Endothelial cell of umbilical vein (primary cell): ENCODE measurements around the gene APIP. TPM values are rescaled to one million over a fixed set of nuclear protein-coding genes. Genes with fewer than 3 reads are reported as not detected.

Experiments used
- BruUV-seq: library from RNA; stranded (reverse); fragments of 400-500 nt; replicated peaks from 2 replicates; lab custom pipeline; 2021; lab: Mats Ljungman, UMichigan
- CTCF ChIA-PET: fragments of 300-600, 350-600 bp; sonication (Branson Sonifier 250); formaldehyde crosslinking; loops from one replicate; lab custom pipeline; 2021; ENCODE audit warnings: antibody characterized with exemption, inconsistent platforms; lab: Charles Lee
- POLR2A ChIA-PET: fragments of 300-600, 350-600 bp; sonication (Branson Sonifier 250); formaldehyde crosslinking; loops from one replicate; lab custom pipeline; 2021; ENCODE audit warnings: antibody characterized with exemption, inconsistent platforms; lab: Charles Lee
- DNase-seq: peaks from one replicate; pipeline ENCODE4 v3.0.0-alpha.2; 2011; ENCODE audit warnings: low read depth, low spot score
- FAIRE-seq: peaks from 2 replicates; lab custom pipeline; 2011; peaks lifted over from hg19 to GRCh38; lab: Jason Lieb, UNC
- H2AFZ ChIP-seq: 2 replicates; pipeline ENCODE4 v1.6.0; 2012; ENCODE audit warnings: low read depth, low read length, control low read depth, inconsistent platforms
- H3K27ac ChIP-seq: 2 replicates; pipeline ENCODE4 v1.5.1; 2011; ENCODE audit warnings: low read depth, mild to moderate bottlenecking, control low read depth, low read length, moderate library complexity; ENCODE audit not compliant: insufficient read depth
- H3K27me3 ChIP-seq, 2 experiments: 2 replicates each; pipeline versions ENCODE4 v1.6.0 to v1.6.1; 2011; ENCODE audit warnings: low read length in 2 of 2, mixed read lengths in 1 of 2; ENCODE audit not compliant: control insufficient read depth in 2 of 2, insufficient read depth in 2 of 2
- H3K36me3 ChIP-seq, 2 experiments: 2 replicates in 1 of 2; 3 replicates in 1 of 2; pipeline ENCODE4 v1.5.1; 2011; ENCODE audit warnings: low read length in 2 of 2, mild to moderate bottlenecking in 1 of 2, moderate library complexity in 1 of 2; ENCODE audit not compliant: control insufficient read depth in 2 of 2, insufficient read depth in 2 of 2; ENCODE audit errors: extremely low read depth in 1 of 2
- H3K4me1 ChIP-seq: 3 replicates; pipeline ENCODE4 v1.5.1; 2011; ENCODE audit warnings: mild to moderate bottlenecking, low read length; ENCODE audit not compliant: control insufficient read depth, insufficient read depth; ENCODE audit errors: extremely low read depth
- H3K4me2 ChIP-seq: 2 replicates; pipeline ENCODE4 v1.6.1; 2011; ENCODE audit warnings: low read length, control low read depth, mixed read lengths; ENCODE audit not compliant: insufficient read depth
- H3K4me3 ChIP-seq, 3 experiments: fragments of 200-600 bp in 1 of 3; sonication (generic), shearing (Covaris generic) in 1 of 3; replicated peaks in 1 of 3; 2 replicates each; pipeline ENCODE4 v1.5.1; 2011 to 2016; ENCODE audit warnings: control low read depth in 3 of 3, low read length in 3 of 3, mild to moderate bottlenecking in 2 of 3, inconsistent platforms in 1 of 3, low read depth in 1 of 3, moderate library complexity in 1 of 3; ENCODE audit not compliant: insufficient read depth in 1 of 3
- H3K79me2 ChIP-seq: 2 replicates; pipeline ENCODE4 v1.6.0; 2012; ENCODE audit warnings: low read length, inconsistent platforms; ENCODE audit not compliant: control insufficient read depth, insufficient read depth
- H3K9ac ChIP-seq: replicated peaks from 2 replicates; pipeline ENCODE3; 2011; ENCODE audit warnings: low read length, control low read depth; ENCODE audit not compliant: insufficient read depth; ENCODE audit errors: extremely low read depth
- H3K9me1 ChIP-seq: replicated peaks from 3 replicates; pipeline ENCODE4 v1.6.0; 2011; ENCODE audit warnings: mild to moderate bottlenecking, low read length; ENCODE audit not compliant: control insufficient read depth, insufficient read depth; ENCODE audit errors: extremely low read depth
- H3K9me3 ChIP-seq: replicated peaks from 2 replicates; pipeline ENCODE4 v1.5.1; 2012; ENCODE audit warnings: low read length, inconsistent platforms; ENCODE audit not compliant: control insufficient read depth, insufficient read depth
- H4K20me1 ChIP-seq: replicated peaks from 2 replicates; pipeline ENCODE3; 2011; ENCODE audit warnings: mild to moderate bottlenecking, low read length; ENCODE audit not compliant: control insufficient read depth, insufficient read depth; ENCODE audit errors: extremely low read depth
- CTCF ChIP-seq, 2 donors: IDR thresholded peaks; 1 replicate in 1 of 2; 2 replicates in 1 of 2; pipeline ENCODE4 v1.5.1; 2011; ENCODE audit warnings: low read length in 2 of 2, mild to moderate bottlenecking in 2 of 2, moderate library complexity in 2 of 2, control low read depth in 1 of 2, inconsistent platforms in 1 of 2, low read depth in 1 of 2; ENCODE audit not compliant: insufficient read depth in 1 of 2; ENCODE audit errors: extremely low read depth in 1 of 2
- EZH2 ChIP-seq: IDR thresholded peaks from 2 replicates; pipeline ENCODE4 v1.6.1; 2012; ENCODE audit warnings: borderline replicate concordance, low read depth, mild to moderate bottlenecking, moderate library complexity, low read length, inconsistent platforms; ENCODE audit not compliant: severe bottlenecking
- FOS ChIP-seq: IDR thresholded peaks from 2 replicates; pipeline ENCODE4 v1.6.1; 2011; ENCODE audit warnings: mild to moderate bottlenecking, low read length, moderate library complexity, borderline replicate concordance; ENCODE audit not compliant: insufficient read depth
- GATA2 ChIP-seq: IDR thresholded peaks from 2 replicates; pipeline ENCODE4 v1.7.0; 2011; ENCODE audit warnings: low read depth, mild to moderate bottlenecking, moderate library complexity, mixed read lengths, low read length; ENCODE audit not compliant: insufficient read length, insufficient read depth
- JUN ChIP-seq: IDR thresholded peaks from 2 replicates; pipeline ENCODE4 v1.6.1; 2011; ENCODE audit warnings: borderline replicate concordance, low read depth; ENCODE audit not compliant: insufficient read length, insufficient read depth
- MAX ChIP-seq: IDR thresholded peaks from 2 replicates; pipeline ENCODE4 v1.6.1; 2011; ENCODE audit not compliant: insufficient read depth, insufficient read length
- MYC ChIP-seq: IDR thresholded peaks from one replicate; pipeline ENCODE4 v1.6.1; 2011; ENCODE audit warnings: mild to moderate bottlenecking, low read depth, low read length
- POLR2A ChIP-seq: IDR thresholded peaks from 2 replicates; pipeline ENCODE4 v1.6.1; 2012; ENCODE audit warnings: low read depth, mild to moderate bottlenecking, control low read depth, low read length
- POLR2AphosphoS5 ChIP-seq: IDR thresholded peaks from 2 replicates; pipeline ENCODE4 v1.6.1; 2012; ENCODE audit warnings: low read depth, mild to moderate bottlenecking, control low read depth, low read length, moderate library complexity; ENCODE audit not compliant: insufficient read depth
- dilution Hi-C: fragments of 300-500 bp; cut with MboI; formaldehyde crosslinking; loops from one replicate; pipeline ENCODE4 v1.15.0; 2019; ENCODE audit warnings: low sequenced_read_pairs; ENCODE audit not compliant: extremely low pct_ligation_motif_present
- intact Hi-C: fragments of 100-400 bp; cut with micrococcal nuclease; formaldehyde crosslinking; loops from one replicate; pipeline ENCODE4 v1.10.0; 2022
- polyA plus RNA-seq, 4 experiments: library from polyadenylated mRNA; depleted of rRNA in 3 of 4; stranded (reverse) in 3 of 4; unstranded in 1 of 4; fragments of >200 nt; gene quantifications; 2 replicates each; pipeline versions ENCODE4 v1.2.1 to v1.2.3, GENCODE V29; 2011 to 2012; ENCODE audit warnings: missing spikeins in 1 of 4
- total RNA-seq: library from RNA; stranded (reverse); gene quantifications from 2 replicates; pipeline ENCODE4 v1.2.3, GENCODE V29; 2021

The APIP gene
- total and polyA plus RNA-seq, 2 donors (not counting 3 experiments of a cell fraction or from before 2014, with no cell fraction given), result 10.0 to 26.9 TPM

- no peaks in the 10 kb centered on the region for H3K9me3 ChIP-seq
- H3K9ac ChIP-seq, result no peak overlapping the region
- H3K79me2 ChIP-seq, result peaks cover 3% of the 10 kb centered on the region
- no TSS peak for BruUV-seq
- no peaks in the 10 kb centered on the region for H3K27me3 ChIP-seq
- no peak overlapping the region for H3K27ac ChIP-seq
- no peaks in the 10 kb centered on the region for H3K9me1 ChIP-seq
- TF ChIP-seq JUN, result no peak
- TF ChIP-seq POLR2AphosphoS5, result no peak
- no peak for TF ChIP-seq POLR2A
- no peak for TF ChIP-seq FOS
- no peak for TF ChIP-seq MAX
- TF ChIP-seq EZH2, result no peak
- intact Hi-C loops (no loop called here), dilution Hi-C loops (no loop called here)
- FAIRE-seq, result no peak
- no peak overlapping the region for H3K4me2 ChIP-seq
- H3K36me3 ChIP-seq, result no peaks in the 10 kb centered on the region
- peaks cover 10% of the 10 kb centered on the region for H3K4me1 ChIP-seq
- no peak overlapping the region for H3K4me3 ChIP-seq
- ChIA-PET POLR2A (no interaction called here), CTCF (interaction anchor here (1.0 to 1.4 kb wide), 2 partner anchors 20 to 121 kb away, joined by 3 read pairs; no protein-coding TSS in a partner anchor)
- no peak for DNase-seq
- H4K20me1 ChIP-seq, result no peaks in the 10 kb centered on the region
- no peak overlapping the region for H2AFZ ChIP-seq
These were observed 4.5 kb downstream of the APIP start for GRCh38 chr11:34911676-34912075.

- Histone ChIP-seq H3K9me1 (no peaks in the 10 kb centered on the region), H4K20me1 (no peaks in the 10 kb centered on the region), H3K4me2 (no peak overlapping the region), H3K9me3 (no peaks in the 10 kb centered on the region), H3K27ac (no peak overlapping the region), H3K4me3 (no peak overlapping the region), H3K79me2 (peaks cover 3% of the 10 kb centered on the region), H2AFZ (no peak overlapping the region), H3K27me3 (no peaks in the 10 kb centered on the region), H3K36me3 (no peaks in the 10 kb centered on the region), H3K9ac (no peak overlapping the region), H3K4me1 (peaks cover 10% of the 10 kb centered on the region)
- ChIA-PET CTCF (interaction anchor here (1.4 kb wide), 1 partner anchor 120 kb away, joined by 3 read pairs; no protein-coding TSS in a partner anchor), POLR2A (no interaction called here)
- dilution Hi-C loops (no loop called here), intact Hi-C loops (no loop called here)
- no peak for FAIRE-seq
- TF ChIP-seq POLR2A (no peak), MYC (no peak), GATA2 (no peak), CTCF (IDR thresholded peaks at IDR 0.05; ENCODE audit: extremely low read depth in 1 of 2, insufficient read depth in 1 of 2, low read depth in 1 of 2, low read length in 2 of 2) (no peak), JUN (no peak), FOS (no peak), MAX (no peak), EZH2 (no peak), POLR2AphosphoS5 (no peak)
- no TSS peak for BruUV-seq
- no peak for DNase-seq
These were observed 5.4 kb downstream of the APIP start for GRCh38 chr11:34910817-34911216.
